GM10248 (cell line): ENCODE results near the gene FAM184B.

Experiments used
- CTCF ChIA-PET: fragments of 300-600 bp; sonication (Branson Sonifier 250); formaldehyde crosslinking; extraction: SDS; loops from one replicate; lab custom pipeline; 2021; ENCODE audit warnings: antibody characterized with exemption; lab: Yijun Ruan, JAX
- POLR2A ChIA-PET: fragments of 350-650 bp; sonication (Branson Sonifier 250); formaldehyde crosslinking; extraction: SDS; loops from one replicate; lab custom pipeline; 2020; ENCODE audit warnings: antibody characterized with exemption; lab: Yijun Ruan, JAX
- DNase-seq: peaks from one replicate; pipeline ENCODE4 v3.0.0; 2012; ENCODE audit errors: extremely low spot score
- TF ChIP-seq, protein P1 (sequence below): IDR thresholded peaks from 2 replicates; pipeline ENCODE4 v1.5.1; 2012; ENCODE audit warnings: mild to moderate bottlenecking, low read depth; ENCODE audit errors: extremely low read depth, missing control alignments, control extremely low read depth

FAM184B gene

DNA sequence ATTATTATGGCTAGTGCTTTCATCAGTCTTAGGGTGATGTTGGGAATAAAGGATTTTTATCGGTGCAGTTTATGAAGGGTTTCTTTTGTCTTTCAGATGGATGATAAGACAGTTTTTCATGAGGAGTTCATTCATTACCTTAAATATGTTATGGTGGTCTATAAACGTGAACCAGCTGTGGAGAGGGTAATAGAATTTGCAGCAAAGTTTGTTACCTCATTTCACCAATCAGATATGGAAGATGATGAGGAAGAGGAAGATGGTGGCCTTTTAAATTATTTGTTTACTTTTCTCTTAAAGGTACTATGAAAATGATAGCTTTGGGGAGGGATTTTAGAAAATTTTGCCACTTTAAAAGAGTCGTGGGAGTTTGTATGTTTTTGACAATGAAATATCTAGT, 30.7 kb upstream of the FAM184B start:
- CTCF ChIA-PET = no interaction called here
- no peak for DNase-seq
- POLR2A ChIA-PET = no interaction called here
- TF ChIP-seq, protein P1, sequence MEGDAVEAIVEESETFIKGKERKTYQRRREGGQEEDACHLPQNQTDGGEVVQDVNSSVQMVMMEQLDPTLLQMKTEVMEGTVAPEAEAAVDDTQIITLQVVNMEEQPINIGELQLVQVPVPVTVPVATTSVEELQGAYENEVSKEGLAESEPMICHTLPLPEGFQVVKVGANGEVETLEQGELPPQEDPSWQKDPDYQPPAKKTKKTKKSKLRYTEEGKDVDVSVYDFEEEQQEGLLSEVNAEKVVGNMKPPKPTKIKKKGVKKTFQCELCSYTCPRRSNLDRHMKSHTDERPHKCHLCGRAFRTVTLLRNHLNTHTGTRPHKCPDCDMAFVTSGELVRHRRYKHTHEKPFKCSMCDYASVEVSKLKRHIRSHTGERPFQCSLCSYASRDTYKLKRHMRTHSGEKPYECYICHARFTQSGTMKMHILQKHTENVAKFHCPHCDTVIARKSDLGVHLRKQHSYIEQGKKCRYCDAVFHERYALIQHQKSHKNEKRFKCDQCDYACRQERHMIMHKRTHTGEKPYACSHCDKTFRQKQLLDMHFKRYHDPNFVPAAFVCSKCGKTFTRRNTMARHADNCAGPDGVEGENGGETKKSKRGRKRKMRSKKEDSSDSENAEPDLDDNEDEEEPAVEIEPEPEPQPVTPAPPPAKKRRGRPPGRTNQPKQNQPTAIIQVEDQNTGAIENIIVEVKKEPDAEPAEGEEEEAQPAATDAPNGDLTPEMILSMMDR = no peak

DNA sequence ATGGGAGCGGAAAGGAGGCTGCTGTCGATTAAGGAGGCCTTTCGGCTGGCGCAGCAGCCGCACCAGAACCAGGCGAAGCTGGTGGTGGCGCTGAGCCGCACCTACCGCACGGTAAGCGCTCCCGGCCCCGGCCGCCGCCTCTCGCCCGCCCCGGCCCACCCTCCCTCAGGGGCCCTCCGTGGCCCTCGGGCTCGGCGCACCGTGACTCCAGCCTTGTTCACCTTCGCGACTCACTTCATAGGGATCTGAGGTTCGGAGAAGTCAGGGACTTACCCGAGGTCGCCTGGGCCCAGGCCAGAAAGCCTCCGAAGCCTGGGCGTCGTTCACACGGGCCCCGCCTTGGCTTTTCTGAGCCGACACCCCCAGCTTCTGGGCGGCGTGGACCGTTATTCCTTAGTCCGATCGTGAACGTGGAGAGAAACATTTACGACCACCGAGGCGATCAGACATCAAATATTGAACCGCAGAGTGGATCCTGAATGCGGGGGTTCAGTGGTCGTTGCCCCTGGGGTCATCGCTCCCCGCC, 29.7 kb upstream of the FAM184B start:
- ChIA-PET POLR2A (interaction anchor here (1.0 kb wide), 1 partner anchor 13 kb away, joined by 3 read pairs; no protein-coding TSS in a partner anchor), CTCF (interaction anchor here (1.4 to 4.1 kb wide), 3 partner anchors 13 to 263 kb away, joined by 3 to 27 read pairs (median 11); no protein-coding TSS in a partner anchor)
- TF ChIP-seq, protein P1 = no peak
- no peak for DNase-seq

DNA sequence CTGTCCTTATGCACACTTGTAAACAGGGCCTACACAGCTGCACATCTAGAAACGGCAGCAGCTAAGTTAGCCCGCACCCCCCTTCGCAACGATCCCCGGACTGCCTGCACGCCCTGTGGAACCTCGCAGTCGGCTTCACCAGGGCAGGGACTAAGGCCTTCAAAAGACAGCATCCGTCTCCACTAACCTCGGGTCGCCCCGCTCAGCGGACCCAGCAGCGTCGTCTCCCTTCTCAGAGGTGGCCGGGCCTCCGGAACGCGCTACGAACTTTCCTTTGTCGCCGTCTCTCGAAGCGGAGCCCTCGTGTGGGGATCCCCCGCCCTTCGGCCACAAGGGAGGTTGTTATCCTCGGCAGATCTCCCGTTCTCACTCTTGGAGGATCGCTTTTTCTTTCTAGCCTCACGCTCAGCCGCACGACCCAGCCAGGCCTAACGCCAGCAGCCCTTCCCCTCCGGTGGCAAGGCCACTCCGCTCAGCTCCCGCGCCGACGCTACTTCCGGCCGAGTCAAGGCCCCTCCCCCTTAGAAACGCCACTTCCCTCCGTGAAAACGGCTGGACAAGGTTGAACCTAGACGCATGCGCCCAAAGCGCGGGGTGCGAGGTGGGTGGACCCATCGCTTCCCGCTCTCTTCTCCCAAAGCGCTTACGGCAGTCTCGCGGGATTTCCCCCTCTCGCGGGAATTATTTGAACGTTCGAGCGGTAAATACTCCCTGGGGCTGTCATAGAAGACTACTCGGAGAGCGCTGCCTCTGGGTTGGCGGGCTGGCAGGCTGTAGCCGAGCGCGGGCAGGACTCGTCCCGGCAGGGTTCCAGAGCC, 29.0 kb upstream of the FAM184B start, which contains the start of the genes DCAF16 and NCAPG:
DCAF16 (minus strand) TSS at position 498 of the 818 bp plus-strand sequence. CDS start 6,616 bp downstream, outside the sequence.
NCAPG (plus strand) TSS at position 720 of the 818 bp plus-strand sequence. CDS start 99 bp downstream, outside the sequence.
- CTCF ChIA-PET = interaction anchor here (1.0 to 4.1 kb wide), 7 partner anchors 11 to 265 kb away, joined by 3 to 27 read pairs (median 5); no protein-coding TSS in a partner anchor

DNA sequence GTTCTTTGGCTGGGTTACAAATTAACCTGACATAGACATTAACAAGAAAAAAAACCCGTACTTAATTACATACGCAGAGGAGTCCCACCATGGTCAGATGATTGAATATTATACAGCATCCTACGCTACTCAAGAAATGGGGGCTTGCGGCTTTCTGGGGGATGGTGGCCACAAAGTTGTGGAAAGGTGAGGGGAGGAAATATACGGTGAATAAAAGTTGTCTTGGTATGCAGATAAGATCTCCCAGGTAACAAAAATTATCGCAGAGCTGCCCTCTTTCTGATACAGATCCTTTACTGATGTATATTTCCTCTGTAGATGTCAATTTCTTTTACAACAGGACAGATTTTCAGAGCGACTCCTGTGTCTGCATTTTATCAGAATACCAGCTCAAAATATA, 28.2 kb upstream of the FAM184B start:
- ChIA-PET POLR2A (no interaction called here), CTCF (interaction anchor here (0.8 to 4.1 kb wide), 9 partner anchors 9 to 264 kb away, joined by 3 to 27 read pairs (median 5); no protein-coding TSS in a partner anchor)
- TF ChIP-seq, protein P1 = no peak
- DNase-seq = no peak

More for the DNA sequence above, 29.0 kb upstream of the FAM184B start, which contains the start of the genes DCAF16 and NCAPG:
- POLR2A ChIA-PET = interaction anchor here (1.0 kb wide), 1 partner anchor 13 kb away, joined by 3 read pairs; no protein-coding TSS in a partner anchor
- TF ChIP-seq, protein P1 = no peak
- DNase-seq = peak; percentile 97

DNA sequence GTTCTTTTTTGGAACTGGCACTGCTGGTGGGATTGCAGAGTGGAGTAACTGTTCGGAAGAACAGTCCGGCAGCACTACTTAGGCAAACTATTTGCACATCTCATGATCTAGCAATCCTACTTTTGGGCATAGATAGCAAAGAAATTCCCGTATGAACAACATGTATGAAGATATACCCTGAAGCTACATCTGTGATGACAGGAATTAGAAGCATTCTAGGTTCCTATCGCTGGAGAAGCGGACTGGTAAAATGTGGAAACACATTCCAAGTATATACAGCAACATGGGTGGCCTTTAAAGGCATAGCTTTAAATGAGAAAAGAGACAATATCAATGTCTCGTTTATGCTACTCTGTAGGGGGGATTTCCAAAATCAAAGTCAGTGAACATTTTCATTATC, 26.0 kb upstream of the FAM184B start:
- POLR2A ChIA-PET = no interaction called here
- CTCF ChIA-PET = interaction anchor here (1.1 to 4.6 kb wide), 11 partner anchors 10 to 560 kb away, joined by 3 to 44 read pairs (median 5); no protein-coding TSS in a partner anchor
- DNase-seq = no peak
- TF ChIP-seq, protein P1 = no peak

DNA sequence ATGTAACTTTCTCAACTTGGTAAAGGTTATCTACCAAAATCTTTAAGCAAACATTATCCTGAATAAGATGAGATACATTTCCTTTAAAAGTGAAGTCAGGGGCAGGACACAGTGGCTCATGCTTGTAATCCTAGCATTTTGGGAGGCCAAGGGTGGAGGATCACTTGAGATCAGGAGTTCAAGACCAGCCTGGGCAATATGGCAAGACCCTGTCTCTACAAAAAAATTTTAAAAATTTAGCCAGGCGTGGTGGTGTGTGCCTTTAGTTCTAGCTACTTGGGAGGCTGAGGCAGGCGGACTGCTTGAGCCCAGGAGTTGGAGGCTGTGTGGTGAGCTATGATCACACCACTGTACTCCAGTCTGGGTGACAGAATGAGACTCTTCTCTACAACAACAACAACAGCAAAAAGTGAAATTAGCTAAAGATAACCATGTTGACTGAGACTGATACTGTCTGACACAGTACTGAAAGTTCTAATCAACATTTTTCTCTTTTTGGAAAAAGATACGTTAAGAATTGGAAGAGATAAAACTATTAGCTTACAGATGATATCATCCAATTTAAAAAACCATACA, 24.2 kb upstream of the FAM184B start:
- no peak for DNase-seq
- CTCF ChIA-PET = interaction anchor here (1.2 to 4.6 kb wide), 4 partner anchors 9 to 257 kb away, joined by 3 to 44 read pairs (median 22); no protein-coding TSS in a partner anchor
- POLR2A ChIA-PET = no interaction called here
- TF ChIP-seq, protein P1 = no peak
